ENCODE measurements around the gene PGD. TPM values are rescaled to one million over a fixed set of nuclear protein-coding genes. Genes with fewer than 3 reads are reported as not detected.
A peak's percentile ranks its signal among the peaks of the same experiment; 100 is the strongest.
"Not testable (repeated sequence)": the region's sequence is repeated elsewhere in the genome, so short reads cannot be mapped to it uniquely, and the experiment has no call there.

PGD gene
- total RNA-seq, 1 experiment from 2014 or later = 162 TPM

GRCh38 chr1:10451287-10451686, 52.4 kb downstream of the PGD start:
- H3K79me2 ChIP-seq (ENCODE audit: low read length) = no peaks in the 10 kb centered on the region
- no peaks in the 10 kb centered on the region for H3F3A ChIP-seq (ENCODE audit: low read length, unreplicated experiment)
- no peak overlapping the region for H3K9ac ChIP-seq (ENCODE audit: low read length)
- H3K27ac ChIP-seq (ENCODE audit: low read length) = no peak overlapping the region
- no peak overlapping the region for H2AFZ ChIP-seq (ENCODE audit: low read length)
- TF ChIP-seq CTCF (conservative IDR thresholded peaks at IDR 0.05; ENCODE audit: low read depth, low read length) = no peak
- TF ChIP-seq EZH2phosphoT487 (IDR thresholded peaks at IDR 0.05; ENCODE audit: borderline replicate concordance, low read length) = no peak
- no peak for TF ChIP-seq EZH2 (IDR thresholded peaks at IDR 0.05; ENCODE audit: low read length, unreplicated experiment)
- H3K27me3 ChIP-seq (ENCODE audit: low read length) = no peaks in the 10 kb centered on the region
- H3K9me2 ChIP-seq (replicated peaks; ENCODE audit: low read length) = no peaks in the 10 kb centered on the region
- H3K4me3 ChIP-seq (ENCODE audit: low read length) = no peak overlapping the region
- ATAC-seq (peak; percentile 44), DNase-seq (no peak)
- intact Hi-C loops (cut with micrococcal nuclease) = no loop called here
- ChIA-PET CTCF (no interaction called here), POLR2A (ENCODE audit: unreplicated experiment) (no interaction called here)
- no peaks in the 10 kb centered on the region for H3K4me1 ChIP-seq (ENCODE audit: insufficient read depth, low read length)
- H4K20me1 ChIP-seq (ENCODE audit: low read length) = no peaks in the 10 kb centered on the region
- H3K4me2 ChIP-seq (ENCODE audit: low read length) = no peak overlapping the region
- H3K36me3 ChIP-seq (ENCODE audit: low read depth, low read length) = no peaks in the 10 kb centered on the region
- BruUV-seq (replicated peaks) = no TSS peak
- no peaks in the 10 kb centered on the region for H3K9me3 ChIP-seq (ENCODE audit: low read length)

GRCh38 chr1:10456048-10456447, 57.2 kb downstream of the PGD start:
- Histone ChIP-seq H3F3A (ENCODE audit: low read length, unreplicated experiment) (no peaks in the 10 kb centered on the region), H3K27ac (ENCODE audit: low read length) (no peak overlapping the region), H3K4me1 (ENCODE audit: insufficient read depth, low read length) (peaks cover 12% of the 10 kb centered on the region), H3K9ac (ENCODE audit: low read length) (no peak overlapping the region), H3K9me2 (replicated peaks; ENCODE audit: low read length) (no peaks in the 10 kb centered on the region), H3K79me2 (ENCODE audit: low read length) (no peaks in the 10 kb centered on the region), H4K20me1 (ENCODE audit: low read length) (no peaks in the 10 kb centered on the region), H3K4me3 (ENCODE audit: low read length) (no peak overlapping the region), H3K36me3 (ENCODE audit: low read depth, low read length) (peaks cover 5% of the 10 kb centered on the region; the same call in 1 of the 2 replicates), H3K4me2 (ENCODE audit: low read length) (no peak overlapping the region), H3K9me3 (ENCODE audit: low read length) (no peaks in the 10 kb centered on the region), H3K27me3 (ENCODE audit: low read length) (no peaks in the 10 kb centered on the region), H2AFZ (ENCODE audit: low read length) (no peak overlapping the region)
- TF ChIP-seq EZH2 (IDR thresholded peaks at IDR 0.05; ENCODE audit: low read length, unreplicated experiment) (no peak), EZH2phosphoT487 (IDR thresholded peaks at IDR 0.05; ENCODE audit: borderline replicate concordance, low read length) (no peak), CTCF (conservative IDR thresholded peaks at IDR 0.05; ENCODE audit: low read depth, low read length) (no peak)
- BruUV-seq (replicated peaks) = no TSS peak
- ATAC-seq (no peak), DNase-seq (no peak)
- intact Hi-C loops (cut with micrococcal nuclease) = no loop called here
- CTCF ChIA-PET = no interaction called here
- POLR2A ChIA-PET (ENCODE audit: unreplicated experiment) = no interaction called here

- Histone ChIP-seq H3K79me2 (ENCODE audit: low read length) (no peaks in the 10 kb centered on the region), H3K27ac (ENCODE audit: low read length) (no peak overlapping the region), H3K4me1 (ENCODE audit: insufficient read depth, low read length) (peaks cover 12% of the 10 kb centered on the region), H3K4me3 (ENCODE audit: low read length) (no peak overlapping the region), H2AFZ (ENCODE audit: low read length) (no peak overlapping the region), H3K4me2 (ENCODE audit: low read length) (no peak overlapping the region), H3K36me3 (ENCODE audit: low read depth, low read length) (peaks cover 9% of the 10 kb centered on the region; the same call in 1 of the 2 replicates), H4K20me1 (ENCODE audit: low read length) (no peaks in the 10 kb centered on the region), H3F3A (ENCODE audit: low read length, unreplicated experiment) (no peaks in the 10 kb centered on the region), H3K9me2 (replicated peaks; ENCODE audit: low read length) (no peaks in the 10 kb centered on the region), H3K27me3 (ENCODE audit: low read length) (no peaks in the 10 kb centered on the region), H3K9me3 (ENCODE audit: low read length) (no peaks in the 10 kb centered on the region), H3K9ac (ENCODE audit: low read length) (no peak overlapping the region)
- no peak for DNase-seq
- intact Hi-C loops (cut with micrococcal nuclease) = no loop called here
- TSS peak; percentile 9 for BruUV-seq (replicated peaks)
- TF ChIP-seq CTCF (conservative IDR thresholded peaks at IDR 0.05; ENCODE audit: low read depth, low read length) = no peak
- TF ChIP-seq EZH2phosphoT487 (IDR thresholded peaks at IDR 0.05; ENCODE audit: borderline replicate concordance, low read length) = no peak
- TF ChIP-seq EZH2 (IDR thresholded peaks at IDR 0.05; ENCODE audit: low read length, unreplicated experiment) = no peak
- CTCF ChIA-PET = no interaction called here
- POLR2A ChIA-PET (ENCODE audit: unreplicated experiment) = no interaction called here
- ATAC-seq = no peak
Measured at GRCh38 chr1:10456661-10457060, 57.8 kb downstream of the PGD start.

GRCh38 chr1:10457462-10457861, 58.6 kb downstream of the PGD start:
- H3F3A ChIP-seq (ENCODE audit: low read length, unreplicated experiment); BruUV-seq (replicated peaks); H3K27me3 ChIP-seq (ENCODE audit: low read length); POLR2A ChIA-PET (ENCODE audit: unreplicated experiment); H3K9me2 ChIP-seq (replicated peaks; ENCODE audit: low read length); intact Hi-C loops (cut with micrococcal nuclease); ATAC-seq; H3K4me3 ChIP-seq (ENCODE audit: low read length); H4K20me1 ChIP-seq (ENCODE audit: low read length); H2AFZ ChIP-seq (ENCODE audit: low read length); DNase-seq; H3K27ac ChIP-seq (ENCODE audit: low read length); H3K36me3 ChIP-seq (ENCODE audit: low read depth, low read length); CTCF ChIA-PET; H3K79me2 ChIP-seq (ENCODE audit: low read length); H3K9me3 ChIP-seq (ENCODE audit: low read length); H3K4me2 ChIP-seq (ENCODE audit: low read length); H3K9ac ChIP-seq (ENCODE audit: low read length): not testable (repeated sequence)
- H3K4me1 ChIP-seq (ENCODE audit: insufficient read depth, low read length) = peaks cover 12% of the 10 kb centered on the region
